Ureter (tissue), 1 donor: ENCODE results near the gene LRRC25. TPM values are rescaled to one million over a fixed set of nuclear protein-coding genes. Genes with fewer than 3 reads are reported as not detected.
A peak's percentile ranks its signal among the peaks of the same experiment; 100 is the strongest.

ENCODE experiments used
- DNase-seq: peaks from one replicate; pipeline ENCODE4 v3.0.0-alpha.2; 2020; ENCODE audit warnings: low spot score
- total RNA-seq: library from RNA; stranded (reverse); gene quantifications from one replicate; pipeline ENCODE4 v1.2.4, GENCODE V29; 2023
- donor health status: DM: yes; HTN: yes; CAD: no.

Gene LRRC25
- total RNA-seq = 3.6 TPM

GRCh38 chr19:18397242-18398202 is at the start of gene LRRC25:
LRRC25 (minus strand) TSS chr19:18397622; CDS start chr19:18396963, 659 bp downstream.
- no peak for DNase-seq

GRCh38 chr19:18446811-18447359 is 49.5 kb upstream of the LRRC25 start:
- no peak for DNase-seq

GRCh38 chr19:18446145-18446810 is 48.9 kb upstream of the LRRC25 start:
- no peak for DNase-seq

- DNase-seq = no peak
Observed at GRCh38 chr19:18445262-18445948, 48.0 kb upstream of the LRRC25 start.

- no peak for DNase-seq
Observed at GRCh38 chr19:18444513-18444912, 47.1 kb upstream of the LRRC25 start.

GRCh38 chr19:18443831-18444230 is 46.4 kb upstream of the LRRC25 start:
- no peak for DNase-seq

- DNase-seq = no peak
Observed at GRCh38 chr19:18443406-18443805, 46.0 kb upstream of the LRRC25 start.

GRCh38 chr19:18442941-18443340 is 45.5 kb upstream of the LRRC25 start:
- DNase-seq = no peak

GRCh38 chr19:18441804-18442788 is 44.7 kb upstream of the LRRC25 start:
- DNase-seq = no peak

- no peak for DNase-seq
Observed at GRCh38 chr19:18440936-18441803, 43.7 kb upstream of the LRRC25 start.

GRCh38 chr19:18440415-18440877 is 43.0 kb upstream of the LRRC25 start:
- DNase-seq = no peak

GRCh38 chr19:18439910-18440237 is 42.5 kb upstream of the LRRC25 start:
- no peak for DNase-seq

- no peak for DNase-seq
Observed at GRCh38 chr19:18439025-18439909, 41.8 kb upstream of the LRRC25 start.

GRCh38 chr19:18438331-18439024 is 41.1 kb upstream of the LRRC25 start:
- DNase-seq = peak; percentile 79

- no peak for DNase-seq
Observed at GRCh38 chr19:18437491-18438330, 40.3 kb upstream of the LRRC25 start, which contains the start of gene ISYNA1. ISYNA1 (minus strand) TSS chr19:18438133; CDS start chr19:18437979, 154 bp downstream.

GRCh38 chr19:18436671-18437490 is 39.5 kb upstream of the LRRC25 start:
- DNase-seq = peak; percentile 84
